ENCODE data around the gene TMEM30A. TPM values are rescaled to one million over a fixed set of nuclear protein-coding genes. Genes with fewer than 3 reads are reported as not detected.

The TMEM30A gene
- total RNA-seq, 1 experiment from 2014 or later: 44.2 TPM

- in situ Hi-C loops (cut with HindIII; ENCODE audit: low sequenced_read_pairs): no loop called here
- peak; percentile 47 for DNase-seq (ENCODE audit: low spot score)
These were observed 53.9 kb downstream of the TMEM30A start for GRCh38 chr6:75230484-75231325.

GRCh38 chr6:75224303-75224926, 60.2 kb downstream of the TMEM30A start:
- DNase-seq (ENCODE audit: low spot score): no peak
- in situ Hi-C loops (cut with HindIII; ENCODE audit: low sequenced_read_pairs): no loop called here

- in situ Hi-C loops (cut with HindIII; ENCODE audit: low sequenced_read_pairs): no loop called here
These were observed 61.2 kb downstream of the TMEM30A start for GRCh38 chr6:75223428-75223827.

DNA sequence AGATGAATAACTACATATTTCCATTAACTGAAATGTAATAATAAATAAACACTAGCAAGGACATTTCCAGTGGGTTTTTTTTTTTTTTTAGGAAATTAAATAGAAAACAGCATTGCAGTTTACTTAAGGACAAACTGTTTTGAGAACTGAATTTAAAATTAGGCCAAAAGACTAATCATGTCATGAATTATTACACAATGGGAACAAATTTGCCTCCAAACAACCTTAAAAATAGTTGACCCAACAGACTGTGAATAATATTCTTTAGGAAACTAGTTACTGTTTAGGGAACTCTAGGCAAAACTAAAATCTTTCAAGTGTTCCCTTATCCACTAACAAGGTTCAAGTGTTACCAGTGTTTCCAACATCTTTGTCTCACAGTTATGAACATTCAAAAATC, 62.3 kb downstream of the TMEM30A start:
- in situ Hi-C loops (cut with HindIII; ENCODE audit: low sequenced_read_pairs): no loop called here
- DNase-seq (ENCODE audit: low spot score): no peak

More at GRCh38 chr6:75223428-75223827, 61.2 kb downstream of the TMEM30A start:
- no peak for DNase-seq (ENCODE audit: low spot score)

DNA sequence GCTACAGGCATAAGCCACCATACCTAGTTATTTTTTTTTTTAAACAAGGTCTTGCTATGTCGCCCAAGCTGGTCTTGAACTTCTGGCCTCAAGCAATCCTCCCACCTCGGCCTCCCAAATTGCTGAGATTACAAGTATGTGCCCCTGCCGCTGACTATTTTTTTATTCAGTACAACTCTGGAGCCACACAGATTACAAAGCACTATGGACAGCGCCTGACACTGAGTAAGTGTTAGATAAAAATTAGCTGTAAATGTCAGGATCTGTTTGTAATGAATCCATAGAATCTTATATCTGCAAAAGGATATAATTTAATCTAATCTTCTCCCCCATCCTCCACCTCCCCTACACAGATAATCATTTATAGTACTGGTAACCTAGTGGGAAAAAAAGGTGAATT, 63.5 kb downstream of the TMEM30A start:
- in situ Hi-C loops (cut with HindIII; ENCODE audit: low sequenced_read_pairs): no loop called here
- DNase-seq (ENCODE audit: low spot score): no peak

- no peak for DNase-seq (ENCODE audit: low spot score)
- in situ Hi-C loops (cut with HindIII; ENCODE audit: low sequenced_read_pairs): no loop called here
These were observed 64.2 kb downstream of the TMEM30A start for GRCh38 chr6:75220357-75220756.

GRCh38 chr6:75219263-75219662, 65.3 kb downstream of the TMEM30A start:
- DNase-seq (ENCODE audit: low spot score): no peak
- in situ Hi-C loops (cut with HindIII; ENCODE audit: low sequenced_read_pairs): no loop called here

DNA sequence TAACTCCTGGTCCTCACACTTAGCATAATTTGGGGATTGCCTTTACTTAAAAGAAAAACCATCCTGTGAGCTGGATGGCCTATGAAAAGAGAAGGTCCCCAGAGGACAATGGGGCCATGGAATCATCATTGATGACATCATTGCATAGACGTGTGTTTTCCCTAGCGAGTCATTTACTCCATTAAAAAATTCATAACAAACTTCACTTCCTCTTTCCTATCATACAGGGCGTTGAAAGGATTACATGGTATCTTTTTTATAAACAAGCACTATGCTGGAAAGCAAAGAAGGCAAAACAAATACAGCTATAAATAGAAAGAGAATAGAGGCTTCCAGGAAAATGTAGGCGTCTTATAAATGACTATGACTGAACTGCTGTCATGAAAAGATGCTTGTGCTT, 67.4 kb downstream of the TMEM30A start:
- in situ Hi-C loops (cut with HindIII; ENCODE audit: low sequenced_read_pairs): no loop called here
- no peak for DNase-seq (ENCODE audit: low spot score)

DNA sequence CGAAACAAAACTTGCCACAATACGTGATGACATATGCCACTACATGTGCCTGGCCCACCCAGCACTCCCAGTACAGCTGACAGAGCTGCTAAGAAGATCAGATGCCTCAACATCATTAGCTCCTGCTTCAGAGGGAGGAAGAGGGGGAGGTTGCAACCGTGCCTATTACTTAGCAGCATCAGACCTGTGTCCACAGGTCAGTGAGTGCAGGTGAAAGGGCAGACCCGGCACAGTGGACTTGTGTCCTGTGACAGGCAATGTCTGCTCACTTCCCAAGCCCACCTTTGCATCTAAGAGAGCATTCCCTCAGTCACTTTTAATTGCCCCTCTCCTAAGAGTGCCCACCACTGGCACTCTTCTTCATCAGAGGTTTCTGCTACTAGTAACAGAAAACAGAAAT, 69.3 kb downstream of the TMEM30A start:
- in situ Hi-C loops (cut with HindIII; ENCODE audit: low sequenced_read_pairs): no loop called here

GRCh38 chr6:75213732-75214131, 70.9 kb downstream of the TMEM30A start:
- no peak for DNase-seq (ENCODE audit: low spot score)
- in situ Hi-C loops (cut with HindIII; ENCODE audit: low sequenced_read_pairs): no loop called here

More for the DNA sequence above, 69.3 kb downstream of the TMEM30A start:
- no peak for DNase-seq (ENCODE audit: low spot score)

- in situ Hi-C loops (cut with HindIII; ENCODE audit: low sequenced_read_pairs): no loop called here
- DNase-seq (ENCODE audit: low spot score): no peak
These were observed 71.5 kb downstream of the TMEM30A start for GRCh38 chr6:75213112-75213511.

DNA sequence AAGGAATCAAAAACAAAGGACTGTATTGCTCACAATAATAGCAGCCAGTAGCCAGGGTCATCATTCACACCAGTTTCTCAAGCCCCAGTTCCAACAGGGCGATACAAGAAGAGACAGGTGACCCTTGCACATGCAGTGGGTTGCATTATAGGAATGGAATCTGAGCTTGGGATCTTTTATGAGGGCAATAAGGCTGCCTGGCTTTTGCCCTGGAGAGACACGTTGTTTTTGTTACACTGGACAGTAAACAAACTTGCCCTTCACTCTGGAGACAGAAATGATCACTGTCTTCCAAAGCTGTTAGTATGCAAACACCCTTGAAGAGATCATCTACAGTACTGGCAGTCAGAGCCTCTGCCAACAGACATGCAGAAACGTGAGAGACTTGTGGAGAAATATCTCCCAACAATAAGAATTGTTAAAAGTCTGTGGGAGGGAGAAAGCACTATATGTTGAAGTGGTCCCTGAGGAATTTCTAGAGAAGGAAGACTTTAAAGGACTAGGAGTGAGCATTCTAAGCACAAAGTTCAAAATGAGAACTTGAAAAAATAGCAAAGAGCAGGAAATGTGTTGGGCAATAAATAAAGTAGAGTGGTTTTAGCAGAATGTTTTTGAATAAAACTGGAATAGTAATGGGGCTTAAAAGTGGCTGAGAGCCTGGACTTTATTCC, 72.5 kb downstream of the TMEM30A start:
- in situ Hi-C loops (cut with HindIII; ENCODE audit: low sequenced_read_pairs): no loop called here
- DNase-seq (ENCODE audit: low spot score): no peak

DNA sequence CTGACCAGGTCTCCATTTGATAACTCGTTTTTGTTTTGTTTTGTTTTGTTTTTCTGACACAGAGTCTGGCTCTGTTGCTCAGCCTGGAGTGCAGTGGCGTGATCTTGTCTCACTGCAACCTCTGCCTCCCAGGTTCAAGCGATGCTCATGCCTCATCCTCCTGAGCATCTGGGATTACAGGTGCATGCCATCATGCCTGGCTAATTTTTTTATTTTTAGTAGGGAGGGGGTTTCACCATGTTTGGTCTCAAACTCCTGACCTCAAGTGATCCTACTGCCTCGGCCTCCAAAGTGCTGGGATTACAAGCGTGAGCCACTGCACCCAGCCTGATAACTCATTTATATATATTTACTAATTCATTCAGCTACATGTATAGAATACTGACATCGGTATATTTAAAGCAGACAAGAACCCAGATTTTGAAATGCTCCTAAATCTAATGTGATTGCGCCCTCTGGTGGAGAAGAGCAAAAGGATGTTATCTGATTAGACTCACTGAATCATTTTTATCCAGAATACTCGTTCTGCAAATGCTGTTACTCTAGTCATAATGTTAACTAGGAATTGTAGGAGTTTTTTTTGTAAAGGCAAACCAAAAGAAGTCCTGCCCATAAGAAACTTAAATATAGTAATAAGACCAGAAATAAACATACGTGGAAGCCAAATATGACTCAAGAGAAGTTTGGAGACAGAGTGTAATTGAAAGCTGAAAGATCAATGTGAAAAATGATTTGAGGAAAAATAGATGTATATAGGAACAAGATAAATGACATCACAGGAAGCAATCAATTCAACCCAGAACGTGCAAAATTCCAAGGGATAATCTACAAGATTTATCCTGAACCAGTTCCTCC, 73.5 kb downstream of the TMEM30A start:
- in situ Hi-C loops (cut with HindIII; ENCODE audit: low sequenced_read_pairs): no loop called here
- DNase-seq (ENCODE audit: low spot score): peak; percentile 74

DNA sequence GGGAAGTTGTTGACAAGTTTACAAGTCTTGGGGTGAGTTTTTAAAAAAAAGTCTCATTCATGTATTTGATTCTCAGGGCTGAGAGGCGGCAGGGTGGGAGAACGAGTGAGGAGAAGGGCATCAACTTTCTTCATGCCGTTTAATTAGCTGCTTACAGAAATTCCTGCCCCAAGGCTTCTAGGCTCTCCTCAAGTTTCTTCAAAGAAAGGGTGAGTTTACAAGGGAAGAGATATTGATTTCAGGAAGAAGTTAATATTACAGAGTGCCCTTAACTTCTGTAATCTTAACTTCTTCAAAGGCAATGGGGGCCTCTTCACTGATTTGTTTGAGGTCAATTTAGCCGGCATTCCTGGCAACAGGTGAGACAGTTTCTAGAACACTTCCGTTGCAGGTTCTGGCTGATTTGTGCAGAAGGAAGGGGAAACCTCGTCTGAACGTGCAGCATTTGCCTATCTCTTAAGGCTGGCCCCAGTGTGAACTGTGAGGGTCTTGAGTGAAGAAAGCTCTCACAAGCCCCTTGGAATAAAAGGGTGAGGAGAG, 75.3 kb downstream of the TMEM30A start:
- DNase-seq (ENCODE audit: low spot score): no peak
- in situ Hi-C loops (cut with HindIII; ENCODE audit: low sequenced_read_pairs): no loop called here

DNA sequence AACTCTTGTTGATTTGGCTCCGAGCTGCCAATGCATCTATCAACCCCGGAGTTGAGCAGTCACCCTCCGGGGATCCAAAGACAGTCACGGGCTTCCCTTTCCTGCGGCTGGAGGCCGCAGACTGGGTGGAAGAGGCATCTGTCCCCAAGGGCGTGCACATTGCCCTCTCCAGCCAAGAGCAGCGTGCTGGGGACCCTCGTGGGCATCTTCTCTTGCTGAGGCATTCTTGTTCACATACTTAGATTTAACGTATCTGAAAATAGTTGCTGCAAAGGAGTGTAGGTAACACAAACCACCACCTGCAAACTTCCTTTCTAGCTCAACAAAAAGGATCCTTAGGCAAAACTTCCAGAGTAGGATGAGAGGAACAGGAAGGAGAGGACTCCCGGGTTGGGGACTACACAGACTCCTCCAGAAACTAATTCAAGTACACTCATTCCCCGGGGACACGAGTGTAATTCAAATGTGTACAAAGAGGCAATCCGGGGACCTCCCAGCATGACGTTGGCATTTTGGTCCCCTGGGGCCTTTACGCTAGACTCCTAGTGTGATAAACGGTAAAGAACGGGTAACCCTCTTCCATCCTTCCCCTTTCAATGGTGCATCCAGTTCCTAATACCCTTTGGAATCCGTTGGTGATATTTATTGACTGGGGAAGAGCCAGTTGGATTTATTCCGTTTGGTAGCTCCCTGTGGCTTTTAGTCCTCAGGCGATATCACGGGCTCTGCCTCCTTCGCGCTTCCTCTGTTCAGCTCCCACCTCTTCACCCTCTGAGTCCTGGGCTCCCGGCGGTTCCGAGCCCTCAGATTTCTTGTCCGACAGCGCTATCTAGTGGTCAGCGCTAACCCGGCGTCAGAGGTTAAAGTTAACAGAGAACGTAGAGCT, 76.1 kb downstream of the TMEM30A start:
- peak; percentile 79 for DNase-seq (ENCODE audit: low spot score)
- in situ Hi-C loops (cut with HindIII; ENCODE audit: low sequenced_read_pairs): no loop called here

DNA sequence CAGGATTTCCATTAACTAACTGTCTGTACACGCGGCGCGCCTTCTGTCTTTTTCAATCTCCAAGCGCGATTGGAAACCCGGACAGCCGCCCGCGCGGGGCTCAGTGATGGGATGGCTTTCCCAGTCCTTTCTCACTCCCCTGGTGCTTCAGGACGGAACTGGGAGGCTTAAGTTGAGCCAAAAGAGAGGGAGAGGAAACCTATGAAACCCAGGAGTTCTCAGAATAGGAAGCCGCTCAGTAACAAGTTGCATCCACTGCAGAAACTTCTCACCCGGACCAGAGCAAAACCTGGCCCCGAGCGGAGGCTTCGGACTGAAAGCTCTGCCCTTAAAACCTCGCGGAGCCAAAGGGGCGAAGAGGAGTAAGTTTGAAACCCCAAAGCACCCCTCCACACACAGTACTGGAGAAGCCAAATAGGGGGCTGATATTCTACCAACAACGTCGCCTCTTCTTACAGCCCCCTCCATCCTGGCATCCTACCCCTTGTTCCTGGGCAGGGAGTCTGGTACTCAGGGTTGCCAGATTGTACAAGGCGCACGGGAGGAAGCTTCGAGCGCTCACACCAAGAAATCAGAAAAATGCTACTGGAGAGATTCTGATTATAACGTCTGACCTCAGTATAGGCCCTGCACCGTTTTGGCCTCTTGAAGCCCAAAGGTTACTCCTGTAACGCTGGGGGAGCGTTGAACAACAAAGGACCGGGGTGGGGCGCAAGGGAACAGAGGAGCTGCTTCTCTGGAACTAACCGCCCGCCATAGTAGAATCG, 77.8 kb downstream of the TMEM30A start:
- in situ Hi-C loops (cut with HindIII; ENCODE audit: low sequenced_read_pairs): no loop called here
- no peak for DNase-seq (ENCODE audit: low spot score)

DNA sequence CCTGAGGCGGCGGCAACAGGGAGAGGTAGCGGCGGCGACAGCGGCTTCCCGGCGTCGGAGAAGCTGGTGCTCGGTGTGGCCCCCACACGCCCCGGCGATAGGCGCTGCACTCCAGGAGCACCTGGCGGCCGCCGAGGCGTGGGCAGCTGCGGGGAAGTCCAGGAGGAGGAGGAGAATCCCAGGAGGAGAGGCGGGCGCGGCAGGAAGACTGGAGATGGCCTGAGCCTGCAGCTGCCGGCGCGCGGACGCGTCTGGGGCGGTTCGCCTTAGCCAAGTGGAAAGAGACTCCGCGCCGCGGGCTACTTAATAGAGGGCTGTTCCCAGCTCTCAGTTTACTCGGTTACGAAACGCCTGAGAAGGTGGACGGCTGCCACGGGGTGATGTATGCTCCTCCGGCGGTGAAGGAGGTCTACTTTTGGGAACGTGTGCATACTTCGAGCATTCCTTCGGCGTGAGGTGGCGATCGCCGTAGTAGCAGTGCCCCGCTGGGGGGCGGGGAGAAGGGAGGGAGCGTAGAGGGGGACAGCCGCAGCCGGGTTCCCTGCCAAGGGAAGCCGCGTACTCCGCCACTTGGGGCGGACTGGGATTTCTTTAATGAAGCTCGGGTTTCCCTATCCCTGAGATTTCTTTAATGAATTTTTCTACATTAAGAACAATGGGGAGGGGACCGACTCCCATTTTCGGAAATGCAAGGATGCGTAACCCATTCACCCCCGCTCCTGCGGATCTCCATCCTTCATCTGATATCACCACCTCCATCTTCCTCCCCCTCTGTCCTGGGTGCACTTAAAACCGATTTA, 78.6 kb downstream of the TMEM30A start, which contains the start of gene COL12A1:
Gene COL12A1, minus strand, starts transcription at position 278 of the 800 bp plus-strand sequence. CDS start 3,261 bp downstream, outside the sequence.
- in situ Hi-C loops (cut with HindIII; ENCODE audit: low sequenced_read_pairs): no loop called here
- no peak for DNase-seq (ENCODE audit: low spot score)

Data from G401 (cell line).